Stomach (tissue), 4 donors: Measurements from ENCODE around the gene STXBP6.

Source experiments
- CTCF ChIP-seq, 7 experiments: fragments of 450-650 bp in 4 of 7; fragments of 200-600 bp in 3 of 7; sonication (generic) in 3 of 7; IDR thresholded peaks; one replicate each; pipeline ENCODE4 v1.5.1; 2016 to 2019; ENCODE audit warnings: antibody characterized with exemption in 7 of 7, control low read depth in 2 of 7, mild to moderate bottlenecking in 1 of 7
- POLR2A ChIP-seq, 4 donors: fragments of 450-650 bp; IDR thresholded peaks; one replicate each; pipeline ENCODE4 v1.6.1; 2016; ENCODE audit warnings: antibody characterized with exemption in 4 of 4, control low read depth in 2 of 4, mild to moderate bottlenecking in 1 of 4, moderate library complexity in 1 of 4
- POLR2AphosphoS5 ChIP-seq, 3 donors: sonication (generic); formaldehyde crosslinking; IDR thresholded peaks; one replicate each; pipeline ENCODE4 v1.6.1; 2016; ENCODE audit warnings: antibody characterized with exemption in 3 of 3

GRCh38 chr14:24814346-24814745, 235.6 kb downstream of the STXBP6 start:
- TF ChIP-seq CTCF (IDR thresholded peaks at IDR 0.05) (no peak), POLR2AphosphoS5 (IDR thresholded peaks at IDR 0.05) (no peak), POLR2A (IDR thresholded peaks at IDR 0.05) (no peak)
